ENCODE measurements around the gene AHSG. TPM values are rescaled to one million over a fixed set of nuclear protein-coding genes. Genes with fewer than 3 reads are reported as not detected.

Gene AHSG
- total and polyA plus RNA-seq, 10 of the 15 experiments (the other 5 are each of a cell fraction or from before 2014, with no cell fraction given) = 0.06 to 0.90 (median 0.15) TPM; not detected in 7

- intact Hi-C loops (cut with micrococcal nuclease; ENCODE audit: unreplicated experiment) (no loop called here), in situ Hi-C loops (cut with MboI) (no loop called here)
- ChIA-PET SMC1A (ENCODE audit: uncharacterized antibody, unreplicated experiment) (interaction anchor here (1.0 kb wide), 1 partner anchor 457 kb away, joined by 3 read pairs; no protein-coding TSS in a partner anchor), RAD21 (ENCODE audit: unreplicated experiment) (no interaction called here), POLR2A (no interaction called here), CTCF (interaction anchor here (1.5 to 1.7 kb wide), 3 partner anchors 8 to 14 kb away, joined by 4 to 9 read pairs (median 7); no protein-coding TSS in a partner anchor)
- WGBS (ENCODE audit: insufficient coverage, insufficient replicate concordance, low lambda C conversion rate, missing lambda C conversion rate) = 61% methylated on average over 7 of the region's 7 CpGs
- Histone ChIP-seq H3K27ac (ENCODE audit: control insufficient read depth, insufficient read depth) (no peak overlapping the region), H3K9ac (ENCODE audit: control insufficient read depth, insufficient read depth, low read length) (no peak overlapping the region), H2AFZ (ENCODE audit: control insufficient read depth, low read depth, low read length) (no peak overlapping the region), H3K9me3 (replicated peaks; ENCODE audit: control insufficient read depth, insufficient read depth, low read length) (no peaks in the 10 kb centered on the region), H3K36me3 (ENCODE audit: control insufficient read depth in 2 of 2, insufficient read depth in 2 of 2, low read length in 1 of 2) (no peaks in the 10 kb centered on the region), H3K4me1 (ENCODE audit: control insufficient read depth, insufficient read depth, low read length) (no peaks in the 10 kb centered on the region), H4K20me1 (ENCODE audit: control insufficient read depth, insufficient read depth) (no peaks in the 10 kb centered on the region), H3K79me2 (ENCODE audit: control insufficient read depth, insufficient read depth, low read length) (no peaks in the 10 kb centered on the region), H3K4me2 (ENCODE audit: control insufficient read depth, insufficient read depth) (no peak overlapping the region), H3K27me3 (replicated peaks in 1 of 2; ENCODE audit: control insufficient read depth in 2 of 2, insufficient read depth in 2 of 2, low read length in 1 of 2) (no peaks in the 10 kb centered on the region), H3K4me3 (no peak overlapping the region)
- no peak for FAIRE-seq
- TF ChIP-seq MYC (IDR thresholded peaks at IDR 0.05; ENCODE audit: insufficient read depth, insufficient read length, insufficient replicate concordance, low read length, severe bottlenecking) (no peak), NR2F1 (conservative IDR thresholded peaks at IDR 0.05) (no peak), NFYA (IDR thresholded peaks at IDR 0.05; ENCODE audit: borderline replicate concordance, low read depth, low read length) (no peak), PML (IDR thresholded peaks at IDR 0.05; ENCODE audit: low read length) (no peak), POLR2AphosphoS5 (IDR thresholded peaks at IDR 0.05; ENCODE audit: low read length) (no peak), POLR2A (IDR thresholded peaks at IDR 0.05; ENCODE audit: low read depth, low read length) (no peak), TBL1XR1 (IDR thresholded peaks at IDR 0.05; ENCODE audit: low read depth, low read length) (no peak), FOXM1 (IDR thresholded peaks at IDR 0.05; ENCODE audit: low read depth, low read length) (no peak), SRF (IDR thresholded peaks at IDR 0.05; ENCODE audit: low read depth in 2 of 2, low read length in 2 of 2) (no peak)
- ATAC-seq = no peak
- DNase-seq (ENCODE audit: low read depth, low spot score) = no peak
- no TSS peak for BruUV-seq (replicated peaks)
Observed at GRCh38 chr3:186603159-186603558, 9.7 kb upstream of the AHSG start.

- Histone ChIP-seq H3K9ac (ENCODE audit: control insufficient read depth, insufficient read depth, low read length) (no peak overlapping the region), H2AFZ (ENCODE audit: control insufficient read depth, low read depth, low read length) (no peak overlapping the region), H3K27me3 (replicated peaks in 1 of 2; ENCODE audit: control insufficient read depth in 2 of 2, insufficient read depth in 2 of 2, low read length in 1 of 2) (no peaks in the 10 kb centered on the region), H3K4me1 (ENCODE audit: control insufficient read depth, insufficient read depth, low read length) (no peaks in the 10 kb centered on the region), H3K4me3 (no peak overlapping the region), H3K27ac (ENCODE audit: control insufficient read depth, insufficient read depth) (no peak overlapping the region), H3K4me2 (ENCODE audit: control insufficient read depth, insufficient read depth) (no peak overlapping the region), H3K36me3 (ENCODE audit: control insufficient read depth in 2 of 2, insufficient read depth in 2 of 2, low read length in 1 of 2) (no peaks in the 10 kb centered on the region), H4K20me1 (ENCODE audit: control insufficient read depth, insufficient read depth) (no peaks in the 10 kb centered on the region), H3K79me2 (ENCODE audit: control insufficient read depth, insufficient read depth, low read length) (no peaks in the 10 kb centered on the region), H3K9me3 (replicated peaks; ENCODE audit: control insufficient read depth, insufficient read depth, low read length) (no peaks in the 10 kb centered on the region)
- in situ Hi-C loops (cut with MboI) (loop anchor here (5.0 kb wide), 1 partner anchor 623 kb away; no protein-coding TSS in a partner anchor), intact Hi-C loops (cut with micrococcal nuclease; ENCODE audit: unreplicated experiment) (no loop called here)
- no TSS peak for BruUV-seq (replicated peaks)
- ATAC-seq = no peak
- ChIA-PET RAD21 (ENCODE audit: unreplicated experiment) (interaction anchor here (1.6 kb wide), 1 partner anchor 12 kb away, joined by 3 read pairs; no protein-coding TSS in a partner anchor), CTCF (interaction anchor here (1.8 kb wide), 1 partner anchor 10 kb away, joined by 6 read pairs; no protein-coding TSS in a partner anchor), POLR2A (no interaction called here), SMC1A (ENCODE audit: uncharacterized antibody, unreplicated experiment) (interaction anchor here (1.2 kb wide), 1 partner anchor 10 kb away, joined by 3 read pairs; no protein-coding TSS in a partner anchor)
- FAIRE-seq = no peak
- no peak for DNase-seq (ENCODE audit: low read depth, low spot score)
- no peak for TF ChIP-seq FOXK2 (IDR thresholded peaks at IDR 0.05)
- no peak for TF ChIP-seq ATF2 (IDR thresholded peaks at IDR 0.05; ENCODE audit: low read length)
- TF ChIP-seq BCL11A (IDR thresholded peaks at IDR 0.05; ENCODE audit: low read depth, low read length) = no peak
- TF ChIP-seq CHD4 (IDR thresholded peaks at IDR 0.05) = no peak
- no peak for TF ChIP-seq CEBPZ (IDR thresholded peaks at IDR 0.05; ENCODE audit: low read depth, low read length)
- TF ChIP-seq TAF1 (IDR thresholded peaks at IDR 0.05; ENCODE audit: borderline replicate concordance, low read depth, low read length) = no peak
- TF ChIP-seq SMARCA5 (IDR thresholded peaks at IDR 0.05) = no peak
- no peak for TF ChIP-seq MTA2 (IDR thresholded peaks at IDR 0.05; ENCODE audit: low read depth)
Observed at GRCh38 chr3:186605078-186605477, 7.8 kb upstream of the AHSG start.
